Type B pancreatic cell (in vitro differentiated cells): ENCODE results near the gene MLLT6. TPM values are rescaled to one million over a fixed set of nuclear protein-coding genes. Genes with fewer than 3 reads are reported as not detected.

Experiments
- DNase-seq: peaks from one replicate; pipeline ENCODE4 v3.0.0; 2021; ENCODE audit warnings: mixed read lengths; ENCODE audit not compliant: unreplicated experiment; ENCODE audit errors: extremely low spot score
- H3K27ac Mint-ChIP-seq: 2 replicates; pipeline ENCODE4 v1.8.0; 2021; ENCODE audit warnings: mild to moderate bottlenecking, mixed read lengths
- H3K27me3 Mint-ChIP-seq: 2 replicates; pipeline ENCODE4 v1.8.0; 2021; ENCODE audit warnings: mixed read lengths
- H3K36me3 Mint-ChIP-seq: 2 replicates; pipeline ENCODE4 v1.8.0; 2021; ENCODE audit warnings: mixed read lengths
- H3K4me1 Mint-ChIP-seq: one replicate; pipeline ENCODE4 v1.8.0; 2021; ENCODE audit warnings: mixed read lengths; ENCODE audit not compliant: unreplicated experiment
- H3K4me3 Mint-ChIP-seq: 2 replicates; pipeline ENCODE4 v1.8.0; 2021; ENCODE audit warnings: mild to moderate bottlenecking, mixed read lengths
- H3K9me3 Mint-ChIP-seq: 2 replicates; pipeline ENCODE4 v1.8.0; 2021; ENCODE audit warnings: mixed read lengths
- total RNA-seq: library from RNA; stranded (reverse); gene quantifications from 2 replicates; pipeline ENCODE4 v1.2.1, GENCODE V29; 2021; ENCODE audit warnings: low replicate concordance
- TF ChIP-seq, protein P1 (sequence below): fragments of 200-600 bp; sonication (generic); conservative IDR thresholded peaks from 2 replicates; pipeline ENCODE4 v1.5.0; 2021; ENCODE audit warnings: antibody characterized with exemption, mild to moderate bottlenecking

MLLT6 gene
- total RNA-seq, 1 donor from 2014 or later, result 130 TPM

DNA sequence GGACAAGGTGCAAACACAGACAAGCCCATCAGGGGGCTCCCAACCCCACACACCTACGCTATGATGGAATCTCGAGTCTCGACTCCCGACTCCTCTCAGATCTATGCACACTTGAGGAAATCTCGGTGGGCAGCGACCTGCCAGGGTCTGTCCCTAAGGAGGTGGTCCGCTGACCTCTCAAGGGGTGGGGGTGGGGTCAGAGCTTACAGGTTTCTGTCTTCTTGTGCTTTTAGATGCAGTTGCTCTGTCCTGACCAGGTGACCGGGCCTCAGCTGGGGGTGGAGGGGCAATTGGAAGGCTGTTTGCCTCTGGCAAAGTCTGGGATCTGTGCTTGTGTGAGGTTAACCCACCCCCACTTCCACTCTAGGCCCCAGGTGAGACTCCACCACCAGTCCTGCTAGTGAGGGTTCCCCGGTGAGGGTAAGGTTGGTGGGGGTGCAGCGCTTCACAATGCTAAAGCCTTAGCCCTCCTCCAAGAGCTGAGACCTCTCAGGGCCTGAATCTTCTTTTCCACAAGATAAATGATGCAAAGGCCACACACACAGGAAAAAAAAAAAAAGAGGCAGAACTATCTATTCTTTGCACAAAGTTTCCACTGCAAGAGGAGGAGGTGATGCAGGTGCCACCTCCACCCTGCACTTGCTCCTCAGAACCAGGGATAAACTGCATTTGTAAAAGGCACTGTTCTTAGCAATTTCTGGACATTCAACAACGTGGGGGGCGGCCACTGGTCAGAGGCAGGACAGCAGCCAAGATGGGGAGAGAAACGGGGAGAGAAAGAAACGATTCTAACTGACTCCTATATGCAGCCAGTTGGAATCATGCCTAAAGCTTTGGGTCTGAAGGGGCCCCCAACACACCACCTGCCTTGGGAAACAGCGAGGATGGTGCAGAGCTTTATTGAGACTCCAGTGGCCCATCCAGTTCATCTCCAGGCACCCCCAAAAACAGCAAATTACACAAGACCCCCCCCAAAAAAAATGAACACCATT, 29.2 kb downstream of the MLLT6 start:
- H3K4me3 Mint-ChIP-seq, result no peak overlapping the region
- H3K27ac Mint-ChIP-seq, result no peak overlapping the region
- peaks cover 30% of the 10 kb centered on the region for H3K4me1 Mint-ChIP-seq
- H3K27me3 Mint-ChIP-seq, result peaks cover 3% of the 10 kb centered on the region
- H3K9me3 Mint-ChIP-seq, result no peaks in the 10 kb centered on the region
- TF ChIP-seq, protein P1, sequence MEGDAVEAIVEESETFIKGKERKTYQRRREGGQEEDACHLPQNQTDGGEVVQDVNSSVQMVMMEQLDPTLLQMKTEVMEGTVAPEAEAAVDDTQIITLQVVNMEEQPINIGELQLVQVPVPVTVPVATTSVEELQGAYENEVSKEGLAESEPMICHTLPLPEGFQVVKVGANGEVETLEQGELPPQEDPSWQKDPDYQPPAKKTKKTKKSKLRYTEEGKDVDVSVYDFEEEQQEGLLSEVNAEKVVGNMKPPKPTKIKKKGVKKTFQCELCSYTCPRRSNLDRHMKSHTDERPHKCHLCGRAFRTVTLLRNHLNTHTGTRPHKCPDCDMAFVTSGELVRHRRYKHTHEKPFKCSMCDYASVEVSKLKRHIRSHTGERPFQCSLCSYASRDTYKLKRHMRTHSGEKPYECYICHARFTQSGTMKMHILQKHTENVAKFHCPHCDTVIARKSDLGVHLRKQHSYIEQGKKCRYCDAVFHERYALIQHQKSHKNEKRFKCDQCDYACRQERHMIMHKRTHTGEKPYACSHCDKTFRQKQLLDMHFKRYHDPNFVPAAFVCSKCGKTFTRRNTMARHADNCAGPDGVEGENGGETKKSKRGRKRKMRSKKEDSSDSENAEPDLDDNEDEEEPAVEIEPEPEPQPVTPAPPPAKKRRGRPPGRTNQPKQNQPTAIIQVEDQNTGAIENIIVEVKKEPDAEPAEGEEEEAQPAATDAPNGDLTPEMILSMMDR, result peak; percentile 35
- no peak for DNase-seq
- peaks cover 4% of the 10 kb centered on the region for H3K36me3 Mint-ChIP-seq

DNA sequence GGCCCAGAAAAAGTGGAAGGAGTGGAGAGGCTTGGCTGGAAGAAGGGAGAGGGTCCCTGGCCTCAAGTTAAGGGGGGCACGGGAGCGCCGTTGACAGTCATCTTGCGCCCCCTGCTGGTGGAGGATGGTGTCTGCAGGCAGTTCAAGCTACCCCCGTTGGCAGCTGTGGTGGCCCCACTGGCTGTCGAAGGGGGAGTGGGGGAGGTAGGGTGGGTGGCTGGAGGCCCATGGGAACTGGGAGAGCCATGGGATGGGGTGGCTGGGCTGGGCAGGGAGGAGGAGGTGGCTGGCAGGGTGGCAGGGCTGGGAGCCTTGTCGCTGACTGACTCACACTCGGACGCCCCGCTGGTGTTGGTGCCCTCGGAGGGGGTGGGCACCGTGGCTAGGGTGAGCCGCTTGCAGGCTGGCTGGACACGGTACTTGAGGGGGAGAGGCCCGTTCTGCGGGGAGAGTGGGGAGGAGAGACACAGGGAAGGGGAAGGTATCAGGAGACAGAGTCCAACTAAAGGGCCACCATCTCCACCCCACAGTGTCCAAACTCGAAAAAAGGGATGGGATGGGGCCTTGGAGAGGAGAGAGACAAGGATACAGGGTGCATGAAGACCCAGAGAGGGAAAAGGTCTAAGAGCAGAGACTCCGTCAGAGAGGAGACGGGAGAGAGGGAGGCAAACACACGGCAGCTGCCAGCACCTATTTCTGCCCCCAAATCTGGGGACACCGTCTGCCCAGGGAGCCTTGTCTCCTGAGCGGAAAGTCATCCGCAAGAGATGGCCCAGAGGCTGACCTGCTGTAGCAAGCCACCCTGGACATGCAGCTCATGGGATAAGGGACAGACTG, 30.3 kb downstream of the MLLT6 start:
- Mint-ChIP-seq H3K36me3 (peaks cover 4% of the 10 kb centered on the region), H3K27ac (no peak overlapping the region), H3K4me1 (peaks cover 27% of the 10 kb centered on the region), H3K4me3 (no peak overlapping the region), H3K9me3 (no peaks in the 10 kb centered on the region), H3K27me3 (peaks cover 3% of the 10 kb centered on the region)
- TF ChIP-seq, protein P1, result peak; percentile 93
- DNase-seq, result no peak

DNA sequence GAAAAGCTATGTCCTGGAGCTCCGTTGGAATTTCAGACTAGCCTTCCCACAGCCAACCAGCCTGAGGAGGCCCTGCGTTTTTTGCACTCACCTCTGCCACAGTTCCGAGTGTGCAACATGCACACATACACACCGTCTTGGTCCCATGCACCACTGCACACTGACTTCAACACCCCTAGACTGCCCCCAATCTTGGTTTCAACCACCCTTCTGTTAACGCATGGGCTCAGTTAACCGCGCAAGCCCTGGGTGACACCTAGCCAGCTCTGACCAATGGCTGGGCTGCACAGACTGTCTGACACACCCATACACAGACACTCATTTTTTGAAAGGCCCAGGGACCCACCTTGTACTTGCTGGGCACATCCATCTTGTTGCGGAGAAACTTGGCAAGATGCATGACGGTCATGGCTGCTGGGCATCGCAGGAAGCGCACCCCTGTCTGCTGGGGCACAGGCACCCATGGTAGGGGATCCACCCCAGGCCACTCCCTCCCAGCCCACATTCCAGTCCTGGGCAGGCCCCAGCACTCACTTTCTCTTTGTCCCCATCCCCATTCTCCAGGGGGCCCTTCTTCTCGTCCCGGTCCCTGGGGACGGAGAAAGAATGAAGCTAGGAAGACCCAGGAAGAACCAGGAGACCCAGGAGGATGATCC, 33.1 kb downstream of the MLLT6 start:
- Mint-ChIP-seq H3K27me3 (no peaks in the 10 kb centered on the region), H3K36me3 (peaks cover 4% of the 10 kb centered on the region), H3K4me3 (no peak overlapping the region), H3K4me1 (peaks cover 31% of the 10 kb centered on the region), H3K27ac (no peak overlapping the region), H3K9me3 (no peaks in the 10 kb centered on the region)
- TF ChIP-seq, protein P1, result no peak
- DNase-seq, result no peak

DNA sequence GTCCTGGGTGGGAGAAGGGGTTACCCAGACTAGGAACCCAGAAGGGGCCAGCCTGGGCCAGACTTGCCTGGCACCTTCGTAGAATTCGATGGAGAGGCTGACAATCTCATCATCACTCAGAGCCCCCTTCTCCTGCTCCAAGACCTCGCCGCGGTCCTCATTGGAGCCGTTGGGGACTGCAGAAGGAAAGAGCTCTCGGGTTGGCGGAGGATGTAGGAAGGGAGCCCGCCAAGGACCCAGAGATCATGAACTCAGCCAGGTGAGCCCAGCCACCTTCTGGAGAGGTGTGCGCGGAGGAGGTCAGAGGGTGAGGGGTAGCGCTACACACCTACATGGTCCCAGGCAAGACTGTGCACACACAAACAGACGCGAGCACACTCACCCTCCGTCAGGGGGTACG, 33.6 kb downstream of the MLLT6 start:
- H3K4me1 Mint-ChIP-seq, result peaks cover 32% of the 10 kb centered on the region
- TF ChIP-seq, protein P1, result no peak
- H3K27ac Mint-ChIP-seq, result no peak overlapping the region
- DNase-seq, result no peak
- H3K27me3 Mint-ChIP-seq, result no peaks in the 10 kb centered on the region
- H3K36me3 Mint-ChIP-seq, result peaks cover 4% of the 10 kb centered on the region
- H3K9me3 Mint-ChIP-seq, result no peaks in the 10 kb centered on the region
- H3K4me3 Mint-ChIP-seq, result no peak overlapping the region

DNA sequence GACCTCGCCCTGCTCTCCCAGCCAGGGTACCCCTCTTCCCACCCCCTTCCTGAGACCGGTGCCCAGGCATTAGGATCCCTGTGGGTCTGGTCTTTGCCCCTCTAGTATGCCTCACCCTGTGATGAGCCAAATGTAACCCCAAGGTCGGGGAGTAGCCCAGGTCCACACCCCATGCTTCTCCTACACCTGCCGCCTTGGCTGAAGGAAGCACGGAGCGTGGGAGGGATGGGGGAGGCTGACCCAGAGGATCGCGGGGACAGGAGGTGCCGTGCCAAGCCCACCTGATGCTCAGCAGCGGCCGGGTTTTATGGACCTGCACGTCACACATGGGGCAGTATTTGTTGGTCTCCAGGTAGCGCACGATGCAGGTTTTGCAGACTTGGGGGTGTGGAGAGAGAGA, 34.2 kb downstream of the MLLT6 start:
- TF ChIP-seq, protein P1, result no peak
- Mint-ChIP-seq H3K36me3 (peaks cover 4% of the 10 kb centered on the region), H3K4me1 (peaks cover 36% of the 10 kb centered on the region)

More for the DNA sequence above, 34.2 kb downstream of the MLLT6 start:
- H3K27me3 Mint-ChIP-seq, result no peaks in the 10 kb centered on the region
- H3K9me3 Mint-ChIP-seq, result no peaks in the 10 kb centered on the region
- no peak overlapping the region for H3K27ac Mint-ChIP-seq
- H3K4me3 Mint-ChIP-seq, result no peak overlapping the region
- no peak for DNase-seq
